Measurements from ENCODE around the gene RAB40B. TPM values are rescaled to one million over a fixed set of nuclear protein-coding genes. Genes with fewer than 3 reads are reported as not detected.

Gene RAB40B
- total RNA-seq, 2 experiments from 2014 or later, result 21.4 to 22.1 TPM

- intact Hi-C loops (cut with micrococcal nuclease; ENCODE audit: unreplicated experiment), result loop anchor here (5.0 kb wide), 3 partner anchors 75 to 425 kb away; partner anchors contain the start of gene TBCD
- Histone ChIP-seq H3K4me3 (ENCODE audit: low read depth, low read length, poor library complexity, severe bottlenecking) (peak overlapping the region; percentile 60), H3K27ac (ENCODE audit: low read depth, low read length, poor library complexity, severe bottlenecking) (peak overlapping the region; percentile 98), H4K20me1 (ENCODE audit: insufficient read depth, low read length) (no peaks in the 10 kb centered on the region), H3K4me2 (ENCODE audit: low read length) (peak overlapping the region; percentile 87), H3K9me2 (ENCODE audit: insufficient read depth, low read length) (no peaks in the 10 kb centered on the region), H3K4me1 (ENCODE audit: insufficient read depth, low read length, poor library complexity, severe bottlenecking) (peaks cover 55% of the 10 kb centered on the region), H3K9me3 (ENCODE audit: low read length) (peaks cover 19% of the 10 kb centered on the region), H2AFZ (ENCODE audit: low read length) (peak overlapping the region; percentile 96), H3K79me2 (ENCODE audit: insufficient read depth, low read depth, low read length) (no peaks in the 10 kb centered on the region), H3K36me3 (ENCODE audit: insufficient read depth, low read length) (peaks cover 4% of the 10 kb centered on the region; the same call in 1 of the 2 replicates)
- TF ChIP-seq CTCF (conservative IDR thresholded peaks at IDR 0.05; ENCODE audit: low read length) (peak; percentile 45; the same call in 1 of the 2 replicates), EZH2phosphoT487 (IDR thresholded peaks at IDR 0.05; ENCODE audit: borderline replicate concordance, low read depth, low read length) (no peak)
- DNase-seq (ENCODE audit: low spot score), result peak; percentile 75
- BruUV-seq (replicated peaks), result no TSS peak
- POLR2A ChIA-PET, result interaction anchor here (0.6 to 1.7 kb wide), 6 partner anchors 10 to 39 kb away, joined by 3 to 9 read pairs (median 5); partner anchors contain the start of gene FN3KRP
- CTCF ChIA-PET (ENCODE audit: unreplicated experiment), result interaction anchor here (0.5 to 0.9 kb wide), 2 partner anchors 9 to 195 kb away, joined by 3 to 4 read pairs; no protein-coding TSS in a partner anchor
Observed at GRCh38 chr17:82677353-82677925, 21.1 kb downstream of the RAB40B start.

GRCh38 chr17:82675476-82676245 lies 22.8 kb downstream of the RAB40B start:
- H3K9me2 ChIP-seq (ENCODE audit: insufficient read depth, low read length), result no peaks in the 10 kb centered on the region
- intact Hi-C loops (cut with micrococcal nuclease; ENCODE audit: unreplicated experiment), result loop anchor here (5.0 kb wide), 3 partner anchors 77 to 427 kb away; partner anchors contain the start of gene TBCD
- peaks cover 4% of the 10 kb centered on the region; the same call in 1 of the 2 replicates for H3K9me3 ChIP-seq (ENCODE audit: low read length)
- no peak overlapping the region for H3K27ac ChIP-seq (ENCODE audit: low read depth, low read length, poor library complexity, severe bottlenecking)
- H2AFZ ChIP-seq (ENCODE audit: low read length), result peak overlapping the region; percentile 38; the same call in 1 of the 2 replicates
- no peaks in the 10 kb centered on the region for H3K36me3 ChIP-seq (ENCODE audit: insufficient read depth, low read length)
- no peak for DNase-seq (ENCODE audit: low spot score)
- no peaks in the 10 kb centered on the region for H4K20me1 ChIP-seq (ENCODE audit: insufficient read depth, low read length)
- no peak overlapping the region for H3K4me3 ChIP-seq (ENCODE audit: low read depth, low read length, poor library complexity, severe bottlenecking)
- BruUV-seq (replicated peaks), result no TSS peak
- POLR2A ChIA-PET, result interaction anchor here (0.8 to 1.4 kb wide), 2 partner anchors 39 to 80 kb away, joined by 3 to 5 read pairs; no protein-coding TSS in a partner anchor
- TF ChIP-seq EZH2phosphoT487 (IDR thresholded peaks at IDR 0.05; ENCODE audit: borderline replicate concordance, low read depth, low read length) (no peak), CTCF (conservative IDR thresholded peaks at IDR 0.05; ENCODE audit: low read length) (no peak)
- CTCF ChIA-PET (ENCODE audit: unreplicated experiment), result no interaction called here
- H3K4me2 ChIP-seq (ENCODE audit: low read length), result peak overlapping the region; percentile 16; the same call in 1 of the 2 replicates
- peaks cover 55% of the 10 kb centered on the region for H3K4me1 ChIP-seq (ENCODE audit: insufficient read depth, low read length, poor library complexity, severe bottlenecking)
- no peaks in the 10 kb centered on the region for H3K79me2 ChIP-seq (ENCODE audit: insufficient read depth, low read depth, low read length)

Measured in OCI-LY7 (cell line).